ENCODE results near the gene RAP2A.
A peak's percentile ranks its signal among the peaks of the same experiment; 100 is the strongest.

Gene RAP2A

DNA sequence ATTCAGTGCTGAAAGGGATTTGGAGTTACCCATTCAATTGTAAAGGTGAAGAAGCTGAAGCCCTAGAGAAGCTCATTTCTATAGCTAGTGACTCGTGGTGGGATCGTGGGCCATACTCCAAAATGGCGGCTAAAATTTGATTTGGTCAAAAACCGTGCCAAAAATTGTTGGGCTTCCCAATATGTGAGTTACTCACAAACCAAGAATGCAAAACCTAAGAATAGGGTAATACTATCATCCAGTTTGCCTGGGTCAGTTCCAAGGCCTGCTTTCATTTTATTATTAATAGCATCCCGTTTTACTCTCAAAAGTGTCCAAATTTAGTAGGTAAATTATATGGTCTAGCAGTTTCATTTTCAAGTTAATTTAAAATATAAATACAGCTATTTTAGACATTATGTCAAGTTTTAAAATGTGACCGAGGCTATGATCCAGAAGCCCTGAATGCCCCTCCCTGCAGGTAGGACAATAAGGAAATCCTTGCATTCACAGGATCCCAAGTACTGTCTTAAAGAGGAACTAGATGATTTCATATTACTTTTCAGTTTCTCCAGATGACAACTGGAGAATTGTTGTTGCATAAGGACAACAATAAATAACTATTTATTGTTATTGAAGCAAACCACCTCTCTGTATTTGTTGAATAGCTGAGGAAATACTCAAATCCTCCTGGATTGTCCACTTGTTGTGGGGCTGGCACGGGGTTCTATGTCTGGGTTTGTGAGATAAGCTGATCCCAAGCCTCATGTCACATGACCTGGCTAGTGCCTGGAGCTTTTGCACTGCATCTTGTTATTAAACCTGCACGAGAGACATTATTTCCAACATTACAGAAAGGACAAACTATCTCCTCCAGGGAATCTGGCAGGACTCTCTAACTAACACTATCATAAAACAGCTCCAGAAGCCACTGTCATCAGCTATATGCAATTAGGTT, 11.6 kb upstream of the RAP2A start:
- Histone ChIP-seq H3K36me3 (ENCODE audit: control insufficient read depth in 2 of 2, insufficient read depth in 2 of 2, low read length in 2 of 2) (no peaks in the 10 kb centered on the region), H3K9ac (ENCODE audit: low read length in 2 of 2) (no peak overlapping the region), H3K9me3 (ENCODE audit: control insufficient read depth in 2 of 2, low read length in 2 of 2) (no peaks in the 10 kb centered on the region), H3K4me3 (ENCODE audit: low read length in 2 of 2) (no peak overlapping the region), H3K4me1 (ENCODE audit: control insufficient read depth, insufficient read depth, low read length) (no peaks in the 10 kb centered on the region), H3K27me3 (ENCODE audit: control insufficient read depth in 1 of 2, insufficient read depth in 2 of 2, low read length in 2 of 2) (no peaks in the 10 kb centered on the region), H3K27ac (ENCODE audit: low read length) (no peak overlapping the region)

DNA sequence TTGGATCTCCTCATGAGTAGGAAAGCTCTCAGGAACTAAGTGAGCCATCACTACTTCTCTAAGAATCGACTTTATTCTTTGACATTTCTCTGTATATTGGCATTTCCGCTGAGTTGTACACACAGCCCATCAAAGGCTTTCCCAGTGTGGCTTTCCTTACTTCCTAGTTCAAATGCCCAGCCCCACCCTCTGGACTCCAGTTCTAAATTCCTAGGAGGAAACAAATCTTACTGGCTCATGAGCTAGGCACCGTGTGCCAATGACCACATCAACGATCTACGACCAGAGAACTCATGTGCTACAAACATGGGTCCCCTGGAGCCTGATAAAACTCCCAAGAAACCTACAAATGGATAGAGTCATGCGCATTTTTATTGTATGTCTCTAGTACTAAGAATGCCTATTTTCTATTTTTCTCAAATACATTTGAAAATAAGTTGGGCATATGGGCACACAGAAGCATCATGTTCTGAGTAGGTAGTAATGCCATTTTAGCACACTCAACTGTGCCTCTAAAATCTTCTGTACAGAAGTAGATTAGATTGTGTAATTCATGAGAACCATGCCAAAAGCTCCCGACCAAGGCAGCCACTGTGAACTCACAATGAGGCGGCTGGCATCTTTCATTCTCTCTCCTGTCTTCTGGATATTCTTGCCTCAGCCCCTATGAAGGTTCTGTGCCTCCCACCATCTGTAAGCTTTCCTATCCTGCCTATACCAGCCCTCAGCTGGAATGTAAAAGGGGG, 10.5 kb upstream of the RAP2A start:
- no peaks in the 10 kb centered on the region for H3K27me3 ChIP-seq (ENCODE audit: control insufficient read depth in 1 of 2, insufficient read depth in 2 of 2, low read length in 2 of 2)
- H3K4me3 ChIP-seq (ENCODE audit: low read length in 2 of 2): no peak overlapping the region
- no peak overlapping the region for H3K9ac ChIP-seq (ENCODE audit: low read length in 2 of 2)
- no peaks in the 10 kb centered on the region for H3K9me3 ChIP-seq (ENCODE audit: control insufficient read depth in 2 of 2, low read length in 2 of 2)
- H3K27ac ChIP-seq (ENCODE audit: low read length): no peak overlapping the region
- no peaks in the 10 kb centered on the region for H3K36me3 ChIP-seq (ENCODE audit: control insufficient read depth in 2 of 2, insufficient read depth in 2 of 2, low read length in 2 of 2)
- H3K4me1 ChIP-seq (ENCODE audit: control insufficient read depth, insufficient read depth, low read length): no peaks in the 10 kb centered on the region

DNA sequence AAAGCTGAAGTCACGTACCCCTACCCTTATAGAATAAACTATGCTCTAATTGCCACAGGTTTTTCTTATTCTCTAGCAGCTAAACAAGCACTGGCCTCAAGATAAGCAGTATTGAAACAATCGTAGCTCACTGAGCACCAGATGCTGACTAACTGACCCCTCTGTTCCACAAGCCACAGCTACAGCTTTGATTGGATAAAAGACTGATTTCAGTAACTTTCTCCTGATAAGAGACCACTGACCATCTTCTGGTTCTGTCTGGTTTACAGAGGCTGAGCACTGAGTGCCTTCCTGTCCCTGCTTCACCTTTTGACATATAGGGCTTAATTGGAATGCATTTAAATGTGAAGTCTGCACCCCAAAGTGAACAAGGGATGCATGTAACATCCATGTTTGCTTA, 8.4 kb upstream of the RAP2A start:
- Histone ChIP-seq H3K9ac (ENCODE audit: low read length in 2 of 2) (no peak overlapping the region), H3K27ac (ENCODE audit: low read length) (no peak overlapping the region), H3K9me3 (ENCODE audit: control insufficient read depth in 2 of 2, low read length in 2 of 2) (no peaks in the 10 kb centered on the region), H3K4me3 (ENCODE audit: low read length in 2 of 2) (no peak overlapping the region), H3K27me3 (ENCODE audit: control insufficient read depth in 1 of 2, insufficient read depth in 2 of 2, low read length in 2 of 2) (no peaks in the 10 kb centered on the region), H3K4me1 (ENCODE audit: control insufficient read depth, insufficient read depth, low read length) (no peaks in the 10 kb centered on the region), H3K36me3 (ENCODE audit: control insufficient read depth in 2 of 2, insufficient read depth in 2 of 2, low read length in 2 of 2) (no peaks in the 10 kb centered on the region)

DNA sequence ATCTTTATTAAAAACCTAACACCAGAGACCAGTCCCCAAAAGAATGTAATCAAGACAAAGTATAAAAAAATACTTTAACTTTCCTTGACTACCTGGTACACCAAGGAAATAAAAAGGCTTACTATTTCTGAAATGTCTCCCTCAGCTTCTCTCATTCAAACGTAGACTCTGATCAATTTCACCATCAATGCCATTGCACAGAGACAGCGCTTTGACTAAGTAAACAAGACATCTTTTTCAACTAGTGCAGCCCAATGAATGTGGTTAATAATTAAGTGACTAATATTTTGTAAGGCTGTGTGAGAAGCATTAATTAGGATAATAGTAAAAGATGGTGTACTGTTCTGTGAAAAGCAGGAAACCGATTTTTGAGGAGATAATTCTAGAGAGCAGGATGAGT, 7.3 kb upstream of the RAP2A start:
- Histone ChIP-seq H3K4me3 (ENCODE audit: low read length in 2 of 2) (no peak overlapping the region), H3K9me3 (ENCODE audit: control insufficient read depth in 2 of 2, low read length in 2 of 2) (no peaks in the 10 kb centered on the region), H3K27ac (ENCODE audit: low read length) (no peak overlapping the region), H3K36me3 (ENCODE audit: control insufficient read depth in 2 of 2, insufficient read depth in 2 of 2, low read length in 2 of 2) (no peaks in the 10 kb centered on the region), H3K27me3 (ENCODE audit: control insufficient read depth in 1 of 2, insufficient read depth in 2 of 2, low read length in 2 of 2) (no peaks in the 10 kb centered on the region), H3K9ac (ENCODE audit: low read length in 2 of 2) (no peak overlapping the region), H3K4me1 (ENCODE audit: control insufficient read depth, insufficient read depth, low read length) (no peaks in the 10 kb centered on the region)

DNA sequence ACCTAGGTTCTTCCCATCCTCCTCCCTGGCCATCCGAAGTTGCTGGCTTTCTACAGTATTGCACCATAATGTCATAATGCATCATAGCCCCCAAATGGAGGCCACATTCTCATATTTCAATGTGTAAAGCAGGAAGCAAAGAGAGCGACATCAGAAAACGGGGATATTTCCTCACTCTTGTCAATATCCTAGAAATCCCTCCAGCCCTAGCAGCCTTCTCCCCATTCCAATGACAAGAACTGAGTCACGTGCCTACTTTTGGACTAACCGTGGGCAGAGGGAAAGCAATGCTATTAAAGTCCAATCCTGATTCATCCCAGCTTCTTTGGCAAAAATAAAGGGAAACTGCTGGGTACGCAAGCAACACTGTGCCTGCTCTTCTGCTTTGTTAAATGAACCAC, 4.3 kb upstream of the RAP2A start:
- H3K27ac ChIP-seq (ENCODE audit: low read length): no peak overlapping the region
- peak overlapping the region; percentile 1 to 43 for H3K9ac ChIP-seq (ENCODE audit: low read length in 2 of 2)
- H3K27me3 ChIP-seq (ENCODE audit: control insufficient read depth in 1 of 2, insufficient read depth in 2 of 2, low read length in 2 of 2): no peaks in the 10 kb centered on the region
- H3K4me3 ChIP-seq (ENCODE audit: low read length in 2 of 2): peak overlapping the region; percentile 51 to 62
- no peaks in the 10 kb centered on the region for H3K36me3 ChIP-seq (ENCODE audit: control insufficient read depth in 2 of 2, insufficient read depth in 2 of 2, low read length in 2 of 2)
- no peaks in the 10 kb centered on the region for H3K9me3 ChIP-seq (ENCODE audit: control insufficient read depth in 2 of 2, low read length in 2 of 2)
- H3K4me1 ChIP-seq (ENCODE audit: control insufficient read depth, insufficient read depth, low read length): peaks cover 4% of the 10 kb centered on the region

DNA sequence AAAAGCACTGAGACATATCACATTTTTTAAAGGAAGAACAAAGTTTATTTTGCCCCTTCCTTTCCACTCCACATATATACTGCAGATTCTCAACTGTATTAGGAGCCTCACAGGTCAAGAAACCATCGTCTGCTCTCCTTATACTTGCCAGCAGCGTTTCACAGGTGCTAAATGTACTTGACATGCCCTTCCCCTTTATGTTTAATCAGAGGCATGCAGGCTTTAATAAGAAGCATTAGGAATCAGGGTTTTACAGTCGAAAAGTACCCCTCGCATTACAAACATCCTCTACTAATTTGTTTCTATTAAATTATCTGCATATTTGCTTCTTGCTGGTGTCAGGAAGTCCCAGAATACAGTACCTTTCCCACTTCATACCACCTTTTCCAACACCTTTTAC, 3.7 kb upstream of the RAP2A start:
- Histone ChIP-seq H3K4me1 (ENCODE audit: control insufficient read depth, insufficient read depth, low read length) (peaks cover 4% of the 10 kb centered on the region), H3K9ac (ENCODE audit: low read length in 2 of 2) (no peak overlapping the region), H3K27me3 (ENCODE audit: control insufficient read depth in 1 of 2, insufficient read depth in 2 of 2, low read length in 2 of 2) (no peaks in the 10 kb centered on the region), H3K4me3 (ENCODE audit: low read length in 2 of 2) (no peak overlapping the region), H3K27ac (ENCODE audit: low read length) (no peak overlapping the region), H3K9me3 (ENCODE audit: control insufficient read depth in 2 of 2, low read length in 2 of 2) (no peaks in the 10 kb centered on the region), H3K36me3 (ENCODE audit: control insufficient read depth in 2 of 2, insufficient read depth in 2 of 2, low read length in 2 of 2) (no peaks in the 10 kb centered on the region)

DNA sequence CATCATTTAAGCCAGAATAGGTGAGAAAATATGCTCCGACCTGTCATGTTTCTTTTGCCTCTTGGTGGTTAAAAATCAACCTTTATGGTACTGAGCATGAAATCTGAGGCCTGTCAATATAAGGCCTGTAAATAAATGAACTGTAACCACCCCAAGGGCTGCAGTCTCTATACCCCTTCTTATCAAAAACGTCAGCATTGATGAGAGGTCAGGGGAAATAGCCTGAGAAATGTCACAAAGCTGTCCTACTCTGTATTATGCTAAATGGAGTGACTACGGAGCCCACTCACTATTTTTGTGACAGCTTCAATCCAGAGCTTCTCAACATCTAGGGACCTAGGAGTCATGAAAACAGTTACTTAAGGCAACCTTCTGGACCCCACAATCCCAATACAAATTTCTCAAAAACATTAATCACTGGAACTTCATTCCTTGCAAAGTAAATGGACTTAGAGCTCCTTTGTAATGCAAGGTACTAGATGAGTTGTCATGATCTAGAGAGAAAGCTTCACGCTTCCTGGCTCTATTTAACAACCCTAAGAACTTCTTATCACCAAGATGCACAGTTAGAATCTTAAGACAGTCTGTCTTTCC, 2.7 kb upstream of the RAP2A start:
- Histone ChIP-seq H3K4me3 (ENCODE audit: low read length in 2 of 2) (no peak overlapping the region), H3K9ac (ENCODE audit: low read length in 2 of 2) (no peak overlapping the region), H3K4me1 (ENCODE audit: control insufficient read depth, insufficient read depth, low read length) (peaks cover 4% of the 10 kb centered on the region), H3K36me3 (ENCODE audit: control insufficient read depth in 2 of 2, insufficient read depth in 2 of 2, low read length in 2 of 2) (no peaks in the 10 kb centered on the region), H3K27ac (ENCODE audit: low read length) (no peak overlapping the region), H3K27me3 (ENCODE audit: control insufficient read depth in 1 of 2, insufficient read depth in 2 of 2, low read length in 2 of 2) (no peaks in the 10 kb centered on the region), H3K9me3 (ENCODE audit: control insufficient read depth in 2 of 2, low read length in 2 of 2) (no peaks in the 10 kb centered on the region)

DNA sequence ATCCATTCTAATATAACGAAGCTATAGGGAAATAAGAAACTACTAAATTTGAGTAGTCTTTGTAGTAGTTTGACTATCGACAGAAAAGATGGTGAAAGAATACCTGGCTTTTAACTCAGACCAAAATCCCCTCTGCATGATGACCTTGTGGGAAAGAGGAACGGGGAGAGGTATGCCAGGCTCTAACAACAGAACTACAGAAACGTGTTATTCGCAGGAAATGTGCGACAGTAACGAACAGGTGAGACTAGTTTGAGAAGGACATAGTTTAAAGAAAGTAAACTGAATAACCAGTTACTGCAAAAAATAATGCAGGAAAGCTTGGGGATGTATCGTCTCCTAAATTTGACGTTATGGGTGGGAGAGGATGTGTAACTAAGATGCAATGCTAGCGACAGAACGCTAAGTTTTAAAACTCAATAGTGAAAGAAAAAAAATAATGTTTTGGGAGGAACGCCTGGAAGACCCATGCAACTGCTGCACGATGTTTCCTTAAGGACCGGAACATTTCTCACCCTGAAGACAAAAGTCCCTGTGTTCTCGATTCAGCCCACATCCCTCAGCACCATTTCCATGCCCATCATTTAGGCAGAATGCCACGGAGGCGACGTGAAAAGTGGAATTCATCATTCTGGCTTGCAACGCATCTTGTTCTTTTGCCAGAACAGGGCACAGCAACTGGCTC, 1.6 kb upstream of the RAP2A start:
- H3K4me3 ChIP-seq (ENCODE audit: low read length in 2 of 2): peak overlapping the region; percentile 90 to 98
- H3K9me3 ChIP-seq (ENCODE audit: control insufficient read depth in 2 of 2, low read length in 2 of 2): no peaks in the 10 kb centered on the region
- H3K9ac ChIP-seq (ENCODE audit: low read length in 2 of 2): peak overlapping the region; percentile 65 to 74
- H3K27me3 ChIP-seq (ENCODE audit: control insufficient read depth in 1 of 2, insufficient read depth in 2 of 2, low read length in 2 of 2): no peaks in the 10 kb centered on the region
- H3K27ac ChIP-seq (ENCODE audit: low read length): peak overlapping the region; percentile 66
- peaks cover 4% of the 10 kb centered on the region for H3K4me1 ChIP-seq (ENCODE audit: control insufficient read depth, insufficient read depth, low read length)
- H3K36me3 ChIP-seq (ENCODE audit: control insufficient read depth in 2 of 2, insufficient read depth in 2 of 2, low read length in 2 of 2): no peaks in the 10 kb centered on the region

DNA sequence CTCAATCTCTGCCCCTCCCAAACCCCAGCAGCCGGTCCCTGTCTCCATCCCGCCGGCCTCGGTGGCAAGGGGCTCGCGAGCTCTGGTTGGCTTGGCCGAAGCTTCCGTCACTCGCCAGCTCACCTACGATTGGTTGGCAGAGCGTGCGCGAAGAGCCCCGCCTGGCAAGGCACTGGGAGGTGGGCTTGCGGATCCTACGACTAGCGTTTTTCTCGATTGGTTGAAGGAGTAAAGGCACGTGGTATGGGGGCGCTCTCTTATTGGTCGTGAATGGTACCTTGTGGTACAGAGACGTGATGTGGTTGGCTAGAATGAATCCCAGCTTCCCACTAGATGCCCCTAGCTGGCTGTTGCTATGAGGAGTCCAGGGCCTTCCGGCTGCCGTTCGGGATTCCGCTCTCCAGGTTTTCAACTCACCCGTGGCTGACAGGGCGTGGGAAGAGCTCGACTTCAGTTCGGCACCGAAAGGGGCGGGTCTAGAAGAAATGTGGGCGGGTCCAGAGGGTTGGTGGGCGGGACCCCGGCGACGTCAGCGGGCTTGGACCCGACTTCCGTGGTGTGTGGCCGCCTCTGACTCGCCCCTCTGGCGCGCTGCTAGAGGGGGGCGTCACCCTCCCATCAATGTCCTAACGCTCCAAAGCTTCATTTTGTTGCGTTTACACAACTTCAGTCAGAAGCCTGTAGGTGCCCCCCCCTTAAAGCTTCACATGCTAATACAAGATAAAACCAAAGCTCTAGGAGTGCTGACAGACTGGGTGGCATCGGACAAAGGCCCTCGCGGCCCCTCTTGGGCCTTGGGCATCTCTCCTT, 847 bp upstream of the RAP2A start:
- H3K4me3 ChIP-seq (ENCODE audit: low read length in 2 of 2): peak overlapping the region; percentile 96 to 98
- H3K9ac ChIP-seq (ENCODE audit: low read length in 2 of 2): peak overlapping the region; percentile 97 to 98
- no peaks in the 10 kb centered on the region for H3K9me3 ChIP-seq (ENCODE audit: control insufficient read depth in 2 of 2, low read length in 2 of 2)
- H3K36me3 ChIP-seq (ENCODE audit: control insufficient read depth in 2 of 2, insufficient read depth in 2 of 2, low read length in 2 of 2): no peaks in the 10 kb centered on the region
- H3K27ac ChIP-seq (ENCODE audit: low read length): peak overlapping the region; percentile 98
- H3K4me1 ChIP-seq (ENCODE audit: control insufficient read depth, insufficient read depth, low read length): peaks cover 4% of the 10 kb centered on the region
- no peaks in the 10 kb centered on the region for H3K27me3 ChIP-seq (ENCODE audit: control insufficient read depth in 1 of 2, insufficient read depth in 2 of 2, low read length in 2 of 2)
